ENCODE results near the gene SCN10A. TPM values are rescaled to one million over a fixed set of nuclear protein-coding genes. Genes with fewer than 3 reads are reported as not detected.

Gene SCN10A
- total RNA-seq, 1 donor from 2014 or later = not detected

- Mint-ChIP-seq H3K4me1 (ENCODE audit: low read depth) (no peaks in the 10 kb centered on the region), H3K9me3 (peaks cover 5% of the 10 kb centered on the region), H3K4me3 (no peak overlapping the region), H3K36me3 (ENCODE audit: low read depth) (no peaks in the 10 kb centered on the region), H3K27me3 (ENCODE audit: insufficient read depth) (no peaks in the 10 kb centered on the region), H3K27ac (no peak overlapping the region)
- DNase-seq (ENCODE audit: low spot score) = no peak
- intact Hi-C loops (cut with micrococcal nuclease) = no loop called here
These were observed 59.1 kb downstream of the SCN10A start for GRCh38 chr3:38756892-38757291.

DNA sequence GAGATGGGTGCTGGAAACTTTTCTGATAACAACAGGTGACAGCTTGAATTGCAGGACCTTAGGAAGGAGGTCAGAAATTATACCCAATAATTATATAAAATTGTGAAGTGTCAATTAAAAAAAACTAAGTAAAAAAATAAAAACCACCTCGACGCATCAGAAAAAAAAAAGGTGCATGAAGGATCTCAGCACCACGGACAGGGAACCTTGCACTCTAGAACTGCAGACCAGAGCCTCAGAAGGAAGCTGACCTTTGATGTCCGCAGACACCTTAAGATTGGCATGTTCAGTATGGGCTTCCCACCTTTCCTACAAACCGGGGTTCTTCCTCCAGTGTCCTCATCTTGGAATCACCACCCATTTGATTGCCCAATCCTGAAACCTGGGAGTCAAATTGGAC lies 60.9 kb downstream of the SCN10A start:
- no peak for DNase-seq (ENCODE audit: low spot score)
- H3K4me3 Mint-ChIP-seq = no peak overlapping the region
- intact Hi-C loops (cut with micrococcal nuclease) = no loop called here
- no peak overlapping the region for H3K27ac Mint-ChIP-seq
- no peaks in the 10 kb centered on the region for H3K27me3 Mint-ChIP-seq (ENCODE audit: insufficient read depth)
- no peaks in the 10 kb centered on the region for H3K36me3 Mint-ChIP-seq (ENCODE audit: low read depth)
- peaks cover 5% of the 10 kb centered on the region for H3K9me3 Mint-ChIP-seq
- no peaks in the 10 kb centered on the region for H3K4me1 Mint-ChIP-seq (ENCODE audit: low read depth)

DNA sequence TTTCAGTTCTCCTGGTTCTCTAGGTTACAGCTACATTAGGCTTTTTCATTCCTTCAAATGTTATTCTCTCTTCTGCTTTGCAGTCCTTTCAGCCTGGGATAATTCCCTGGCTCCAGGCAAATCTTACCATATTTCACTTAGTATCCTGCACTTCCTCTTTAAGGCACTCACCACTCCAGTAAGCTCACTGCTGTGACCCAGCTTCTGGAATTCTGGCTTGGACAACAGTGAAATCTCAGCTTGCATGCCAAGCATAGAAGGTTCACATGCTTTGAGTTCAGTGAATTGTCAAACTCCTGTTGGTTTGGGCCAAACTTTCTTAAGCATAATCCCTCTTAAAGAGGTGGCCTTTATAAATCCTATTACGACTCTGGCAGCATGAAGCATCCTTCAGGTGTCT lies 69.4 kb downstream of the SCN10A start:
- peaks cover 8% of the 10 kb centered on the region for H3K27me3 Mint-ChIP-seq (ENCODE audit: insufficient read depth)
- no peaks in the 10 kb centered on the region for H3K9me3 Mint-ChIP-seq
- DNase-seq (ENCODE audit: low spot score) = no peak
- H3K27ac Mint-ChIP-seq = no peak overlapping the region
- no peaks in the 10 kb centered on the region for H3K4me1 Mint-ChIP-seq (ENCODE audit: low read depth)
- no peaks in the 10 kb centered on the region for H3K36me3 Mint-ChIP-seq (ENCODE audit: low read depth)
- intact Hi-C loops (cut with micrococcal nuclease) = no loop called here
- H3K4me3 Mint-ChIP-seq = no peak overlapping the region

DNA sequence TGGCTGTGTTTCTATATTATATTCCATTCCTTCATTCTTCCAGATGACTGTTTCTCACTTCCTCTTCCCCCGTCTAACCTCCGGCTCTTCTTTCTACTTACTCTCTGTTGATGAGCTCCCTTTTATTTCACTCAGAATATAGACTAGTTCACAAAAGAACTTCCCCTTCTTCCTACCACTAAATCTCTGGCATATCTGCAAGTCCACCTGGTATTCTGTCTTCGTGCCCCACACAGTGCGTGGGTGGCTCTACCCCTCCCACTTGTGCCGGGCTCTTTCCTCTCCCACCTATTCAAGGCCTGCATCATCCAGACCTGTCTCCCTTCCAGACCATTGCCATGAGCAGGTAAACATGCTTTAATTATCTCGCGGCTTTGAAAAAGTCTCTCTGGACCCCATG lies 73.0 kb downstream of the SCN10A start:
- no peak overlapping the region for H3K27ac Mint-ChIP-seq
- H3K27me3 Mint-ChIP-seq (ENCODE audit: insufficient read depth) = peaks cover 8% of the 10 kb centered on the region
- H3K9me3 Mint-ChIP-seq = no peaks in the 10 kb centered on the region
- no peak overlapping the region for H3K4me3 Mint-ChIP-seq
- intact Hi-C loops (cut with micrococcal nuclease) = no loop called here
- H3K4me1 Mint-ChIP-seq (ENCODE audit: low read depth) = no peaks in the 10 kb centered on the region
- no peaks in the 10 kb centered on the region for H3K36me3 Mint-ChIP-seq (ENCODE audit: low read depth)
- DNase-seq (ENCODE audit: low spot score) = no peak

GRCh38 chr3:38742550-38742949 lies 73.5 kb downstream of the SCN10A start:
- intact Hi-C loops (cut with micrococcal nuclease) = no loop called here
- peaks cover 8% of the 10 kb centered on the region for H3K27me3 Mint-ChIP-seq (ENCODE audit: insufficient read depth)
- H3K9me3 Mint-ChIP-seq = no peaks in the 10 kb centered on the region
- no peaks in the 10 kb centered on the region for H3K4me1 Mint-ChIP-seq (ENCODE audit: low read depth)
- no peak for DNase-seq (ENCODE audit: low spot score)
- no peaks in the 10 kb centered on the region for H3K36me3 Mint-ChIP-seq (ENCODE audit: low read depth)
- no peak overlapping the region for H3K4me3 Mint-ChIP-seq
- H3K27ac Mint-ChIP-seq = no peak overlapping the region

- no peaks in the 10 kb centered on the region for H3K4me1 Mint-ChIP-seq (ENCODE audit: low read depth)
- intact Hi-C loops (cut with micrococcal nuclease) = no loop called here
- H3K4me3 Mint-ChIP-seq = no peak overlapping the region
- H3K27me3 Mint-ChIP-seq (ENCODE audit: insufficient read depth) = peaks cover 8% of the 10 kb centered on the region
- DNase-seq (ENCODE audit: low spot score) = no peak
- no peak overlapping the region for H3K27ac Mint-ChIP-seq
- H3K9me3 Mint-ChIP-seq = no peaks in the 10 kb centered on the region
- H3K36me3 Mint-ChIP-seq (ENCODE audit: low read depth) = no peaks in the 10 kb centered on the region
These were observed 75.5 kb downstream of the SCN10A start for GRCh38 chr3:38740537-38740936.

DNA sequence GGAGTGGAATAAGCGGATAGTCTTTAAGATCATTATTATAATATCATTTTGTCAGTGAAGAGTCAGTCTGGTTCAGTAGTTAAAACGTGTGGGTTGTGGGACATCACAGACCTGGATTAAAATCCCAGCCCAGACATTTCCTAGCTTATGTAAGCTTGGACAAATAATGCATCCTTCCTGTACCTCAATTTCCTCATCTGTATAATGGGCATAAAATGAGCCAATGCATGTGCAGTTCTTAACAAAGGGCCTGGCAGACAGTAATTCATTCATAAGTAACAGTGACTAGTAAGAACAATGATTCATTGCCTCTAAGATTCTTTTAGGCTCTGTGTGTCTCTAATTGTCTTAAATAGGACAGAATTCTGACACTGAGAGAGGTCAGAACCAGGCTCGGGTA lies 76.1 kb downstream of the SCN10A start:
- H3K4me3 Mint-ChIP-seq = no peak overlapping the region
- no peaks in the 10 kb centered on the region for H3K36me3 Mint-ChIP-seq (ENCODE audit: low read depth)
- no peaks in the 10 kb centered on the region for H3K4me1 Mint-ChIP-seq (ENCODE audit: low read depth)
- no peak overlapping the region for H3K27ac Mint-ChIP-seq
- intact Hi-C loops (cut with micrococcal nuclease) = no loop called here
- no peak for DNase-seq (ENCODE audit: low spot score)
- H3K27me3 Mint-ChIP-seq (ENCODE audit: insufficient read depth) = peaks cover 8% of the 10 kb centered on the region
- H3K9me3 Mint-ChIP-seq = no peaks in the 10 kb centered on the region

DNA sequence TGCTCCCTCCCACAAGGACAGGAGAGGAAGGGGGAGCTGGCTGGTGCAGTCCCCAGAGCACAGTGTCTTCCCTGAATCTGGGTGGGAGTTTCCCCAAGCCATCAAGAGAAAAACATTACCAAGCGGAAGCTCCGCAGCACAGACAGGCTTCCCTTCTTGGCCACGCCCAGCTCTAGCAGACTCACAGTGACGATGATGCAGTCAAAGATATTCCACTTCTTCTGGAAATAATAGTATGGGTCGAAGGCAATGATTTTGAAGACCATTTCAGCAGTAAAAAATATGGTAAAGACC lies 76.7 kb downstream of the SCN10A start:
- H3K36me3 Mint-ChIP-seq (ENCODE audit: low read depth) = no peaks in the 10 kb centered on the region
- no peak overlapping the region for H3K4me3 Mint-ChIP-seq
- peaks cover 8% of the 10 kb centered on the region for H3K27me3 Mint-ChIP-seq (ENCODE audit: insufficient read depth)
- no peaks in the 10 kb centered on the region for H3K4me1 Mint-ChIP-seq (ENCODE audit: low read depth)
- H3K9me3 Mint-ChIP-seq = no peaks in the 10 kb centered on the region
- intact Hi-C loops (cut with micrococcal nuclease) = no loop called here
- no peak for DNase-seq (ENCODE audit: low spot score)
- H3K27ac Mint-ChIP-seq = no peak overlapping the region

- no peaks in the 10 kb centered on the region for H3K36me3 Mint-ChIP-seq (ENCODE audit: low read depth)
- no peaks in the 10 kb centered on the region for H3K9me3 Mint-ChIP-seq
- H3K4me3 Mint-ChIP-seq = no peak overlapping the region
- DNase-seq (ENCODE audit: low spot score) = peak; percentile 4
- no peaks in the 10 kb centered on the region for H3K4me1 Mint-ChIP-seq (ENCODE audit: low read depth)
- H3K27ac Mint-ChIP-seq = no peak overlapping the region
- intact Hi-C loops (cut with micrococcal nuclease) = loop anchor here (1.0 kb wide), 1 partner anchor 261 kb away; no protein-coding TSS in a partner anchor
- H3K27me3 Mint-ChIP-seq (ENCODE audit: insufficient read depth) = peaks cover 5% of the 10 kb centered on the region
These were observed 77.2 kb downstream of the SCN10A start for GRCh38 chr3:38738630-38739395.

DNA sequence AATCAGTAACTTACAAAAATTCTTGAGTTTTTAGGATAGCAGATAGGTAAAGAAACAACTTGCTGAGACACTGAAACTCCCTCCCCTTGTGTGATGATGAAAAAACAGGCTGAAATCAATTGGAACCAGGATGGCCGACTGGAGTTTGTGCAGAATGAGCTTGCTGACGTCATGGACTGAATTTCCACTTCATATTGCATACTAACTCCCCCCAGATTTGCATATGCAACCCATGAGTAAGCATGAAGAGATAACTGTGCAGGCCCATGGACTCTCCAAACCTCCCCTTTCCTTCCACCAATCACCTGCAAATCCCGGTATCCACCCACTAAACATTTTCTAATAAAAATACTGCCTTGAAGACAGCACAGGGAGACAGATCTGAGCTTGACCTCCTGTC lies 84.5 kb downstream of the SCN10A start:
- Mint-ChIP-seq H3K4me1 (ENCODE audit: low read depth) (no peaks in the 10 kb centered on the region), H3K36me3 (ENCODE audit: low read depth) (no peaks in the 10 kb centered on the region), H3K27ac (no peak overlapping the region), H3K27me3 (ENCODE audit: insufficient read depth) (peaks cover 3% of the 10 kb centered on the region), H3K9me3 (no peaks in the 10 kb centered on the region), H3K4me3 (no peak overlapping the region)
- DNase-seq (ENCODE audit: low spot score) = no peak
- intact Hi-C loops (cut with micrococcal nuclease) = no loop called here

GRCh38 chr3:38730281-38730680 lies 85.7 kb downstream of the SCN10A start:
- peaks cover 3% of the 10 kb centered on the region for H3K27me3 Mint-ChIP-seq (ENCODE audit: insufficient read depth)
- H3K36me3 Mint-ChIP-seq (ENCODE audit: low read depth) = no peaks in the 10 kb centered on the region
- H3K4me3 Mint-ChIP-seq = no peak overlapping the region
- intact Hi-C loops (cut with micrococcal nuclease) = no loop called here
- no peak for DNase-seq (ENCODE audit: low spot score)
- H3K27ac Mint-ChIP-seq = no peak overlapping the region
- no peaks in the 10 kb centered on the region for H3K4me1 Mint-ChIP-seq (ENCODE audit: low read depth)
- no peaks in the 10 kb centered on the region for H3K9me3 Mint-ChIP-seq

- DNase-seq (ENCODE audit: low spot score) = no peak
- Mint-ChIP-seq H3K4me3 (no peak overlapping the region), H3K27me3 (ENCODE audit: insufficient read depth) (peaks cover 3% of the 10 kb centered on the region), H3K36me3 (ENCODE audit: low read depth) (no peaks in the 10 kb centered on the region), H3K4me1 (ENCODE audit: low read depth) (no peaks in the 10 kb centered on the region), H3K9me3 (no peaks in the 10 kb centered on the region), H3K27ac (no peak overlapping the region)
- intact Hi-C loops (cut with micrococcal nuclease) = no loop called here
These were observed 88.0 kb downstream of the SCN10A start for GRCh38 chr3:38728008-38728407.

DNA sequence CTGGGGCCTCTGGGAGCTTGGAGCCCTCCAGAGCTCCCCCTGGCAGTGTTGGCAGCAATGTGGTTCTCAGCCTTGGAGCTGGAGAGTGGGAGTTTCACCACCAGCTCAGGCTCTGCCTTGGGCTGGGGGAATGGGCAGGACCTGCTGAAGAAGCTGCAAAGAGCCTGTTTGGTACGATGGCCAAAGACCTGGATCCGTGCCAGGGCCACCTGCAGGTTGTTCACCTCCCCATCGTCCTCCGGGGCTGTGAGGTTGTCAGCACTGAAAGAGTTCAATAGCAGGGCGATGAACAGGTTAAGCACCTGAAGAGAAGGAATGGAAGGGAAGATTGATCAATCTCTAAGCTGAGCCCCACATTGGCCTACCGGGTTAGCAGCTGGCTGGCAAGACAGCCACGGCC lies 89.3 kb downstream of the SCN10A start:
- no peaks in the 10 kb centered on the region for H3K36me3 Mint-ChIP-seq (ENCODE audit: low read depth)
- no peaks in the 10 kb centered on the region for H3K9me3 Mint-ChIP-seq
- DNase-seq (ENCODE audit: low spot score) = no peak
- no peaks in the 10 kb centered on the region for H3K4me1 Mint-ChIP-seq (ENCODE audit: low read depth)
- H3K27ac Mint-ChIP-seq = no peak overlapping the region
- H3K4me3 Mint-ChIP-seq = no peak overlapping the region
- H3K27me3 Mint-ChIP-seq (ENCODE audit: insufficient read depth) = peaks cover 3% of the 10 kb centered on the region
- intact Hi-C loops (cut with micrococcal nuclease) = no loop called here
